Caco-2 (cell line): ENCODE data around the gene EXOSC1. TPM values are rescaled to one million over a fixed set of nuclear protein-coding genes. Genes with fewer than 3 reads are reported as not detected.

Experiments
- BruUV-seq: library from RNA; stranded (reverse); fragments of 400-500 nt; replicated peaks from 2 replicates; lab custom pipeline; 2021; lab: Mats Ljungman, UMichigan
- CTCF ChIA-PET: fragments of 300-600 bp; sonication (Branson Sonifier 250); formaldehyde crosslinking; loops from one replicate; lab custom pipeline; 2022; ENCODE audit warnings: antibody characterized with exemption; lab: Charles Lee
- POLR2A ChIA-PET: fragments of 300-600 bp; sonication (Branson Sonifier 250); formaldehyde crosslinking; loops from one replicate; lab custom pipeline; 2022; ENCODE audit warnings: antibody characterized with exemption; lab: Charles Lee
- DNase-seq, 2 experiments: peaks; one replicate each; pipeline versions ENCODE4 v3.0.0 to v3.0.0-alpha.2; 2020 to 2022
- H3K27me3 ChIP-seq: replicated peaks from 2 replicates; pipeline ENCODE4 v1.6.0; 2011; ENCODE audit warnings: low read length; ENCODE audit not compliant: control insufficient read depth, insufficient read depth
- H3K36me3 ChIP-seq: 2 replicates; pipeline ENCODE4 v1.5.1; 2011; ENCODE audit warnings: low read length; ENCODE audit not compliant: control insufficient read depth, insufficient read depth
- H3K4me1 ChIP-seq: fragments of 250-450 bp; sonication (Bioruptor Pico); 2 replicates; pipeline ENCODE4 v1.5.1; 2020; ENCODE audit warnings: mild to moderate bottlenecking
- H3K4me3 ChIP-seq: 2 replicates; pipeline ENCODE4 v1.5.1; 2011; ENCODE audit warnings: low read depth, mild to moderate bottlenecking, control low read depth, low read length
- H3K9me3 ChIP-seq: fragments of 250-450 bp; sonication (Bioruptor Pico); 2 replicates; pipeline ENCODE4 v1.5.1; 2020; ENCODE audit warnings: mild to moderate bottlenecking, moderate library complexity
- H3K27ac Mint-ChIP-seq: one replicate; pipeline ENCODE4 v1.8.0; 2022; ENCODE audit warnings: mixed read lengths; ENCODE audit not compliant: unreplicated experiment
- H3K27me3 Mint-ChIP-seq: one replicate; pipeline ENCODE4 v1.8.0; 2022; ENCODE audit warnings: mixed read lengths; ENCODE audit not compliant: insufficient read depth, unreplicated experiment
- H3K36me3 Mint-ChIP-seq: one replicate; pipeline ENCODE4 v1.8.0; 2022; ENCODE audit warnings: mild to moderate bottlenecking, mixed read lengths; ENCODE audit not compliant: insufficient read depth, unreplicated experiment
- H3K4me1 Mint-ChIP-seq: one replicate; pipeline ENCODE4 v1.8.0; 2022; ENCODE audit warnings: low read depth, mixed read lengths; ENCODE audit not compliant: unreplicated experiment
- H3K4me3 Mint-ChIP-seq: one replicate; pipeline ENCODE4 v1.8.0; 2022; ENCODE audit warnings: mild to moderate bottlenecking, moderate library complexity, mixed read lengths; ENCODE audit not compliant: unreplicated experiment
- H3K9me3 Mint-ChIP-seq: one replicate; pipeline ENCODE4 v1.8.0; 2022; ENCODE audit warnings: mixed read lengths; ENCODE audit not compliant: unreplicated experiment
- intact Hi-C: fragments of 100-400 bp; cut with micrococcal nuclease; formaldehyde crosslinking; loops from one replicate; pipeline ENCODE4 v1.10.0; 2022; ENCODE audit not compliant: unreplicated experiment
- total RNA-seq: library from RNA; stranded (reverse); gene quantifications from 2 replicates; pipeline ENCODE4 v1.2.3, GENCODE V29; 2022
- TF ChIP-seq, protein P1 (sequence below), 2 experiments: fragments of 200-600 bp in 1 of 2; IDR thresholded peaks; 1 replicate in 1 of 2; 2 replicates in 1 of 2; pipeline versions ENCODE4 v1.5.1 to v1.8.0; 2011 to 2022; ENCODE audit warnings: antibody characterized with exemption in 1 of 2, control low read depth in 1 of 2, inconsistent platforms in 1 of 2, low read depth in 1 of 2, low read length in 1 of 2, mild to moderate bottlenecking in 1 of 2, moderate library complexity in 1 of 2; ENCODE audit not compliant: insufficient read depth in 1 of 2, severe bottlenecking in 1 of 2, unreplicated experiment in 1 of 2

Gene EXOSC1
- total RNA-seq, 1 experiment from 2014 or later: 84.7 TPM

DNA sequence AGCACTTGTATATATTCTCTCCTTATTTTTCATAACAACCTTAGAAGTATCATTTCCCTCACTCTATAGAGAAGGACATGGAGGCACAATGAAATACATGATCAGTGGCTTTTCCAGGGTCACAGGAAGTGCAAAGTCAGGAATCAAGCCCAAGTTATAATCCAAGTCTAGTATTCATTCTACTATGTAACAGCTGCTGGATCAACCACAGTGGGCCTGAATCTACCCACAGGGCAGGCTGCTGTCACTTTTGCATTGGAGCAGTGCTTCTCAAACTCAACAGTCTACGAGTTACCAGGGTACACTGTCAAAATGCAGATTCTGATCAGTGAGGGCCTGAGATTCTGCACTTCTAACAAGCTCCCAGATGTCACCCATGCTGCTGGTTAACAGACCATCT is 18.4 kb upstream of the EXOSC1 start:
- DNase-seq: no peak
- intact Hi-C loops: no loop called here
- Histone ChIP-seq H3K4me1 (peaks cover 5% of the 10 kb centered on the region; the same call in 1 of the 2 replicates), H3K4me3 (no peak overlapping the region), H3K36me3 (peaks cover 13% of the 10 kb centered on the region), H3K9me3 (no peaks in the 10 kb centered on the region), H3K27me3 (no peaks in the 10 kb centered on the region)
- Mint-ChIP-seq H3K4me1 (no peaks in the 10 kb centered on the region), H3K4me3 (no peak overlapping the region), H3K36me3 (peaks cover 85% of the 10 kb centered on the region), H3K27ac (peak overlapping the region; percentile 39), H3K27me3 (no peaks in the 10 kb centered on the region), H3K9me3 (no peaks in the 10 kb centered on the region)
- TF ChIP-seq, protein P1, sequence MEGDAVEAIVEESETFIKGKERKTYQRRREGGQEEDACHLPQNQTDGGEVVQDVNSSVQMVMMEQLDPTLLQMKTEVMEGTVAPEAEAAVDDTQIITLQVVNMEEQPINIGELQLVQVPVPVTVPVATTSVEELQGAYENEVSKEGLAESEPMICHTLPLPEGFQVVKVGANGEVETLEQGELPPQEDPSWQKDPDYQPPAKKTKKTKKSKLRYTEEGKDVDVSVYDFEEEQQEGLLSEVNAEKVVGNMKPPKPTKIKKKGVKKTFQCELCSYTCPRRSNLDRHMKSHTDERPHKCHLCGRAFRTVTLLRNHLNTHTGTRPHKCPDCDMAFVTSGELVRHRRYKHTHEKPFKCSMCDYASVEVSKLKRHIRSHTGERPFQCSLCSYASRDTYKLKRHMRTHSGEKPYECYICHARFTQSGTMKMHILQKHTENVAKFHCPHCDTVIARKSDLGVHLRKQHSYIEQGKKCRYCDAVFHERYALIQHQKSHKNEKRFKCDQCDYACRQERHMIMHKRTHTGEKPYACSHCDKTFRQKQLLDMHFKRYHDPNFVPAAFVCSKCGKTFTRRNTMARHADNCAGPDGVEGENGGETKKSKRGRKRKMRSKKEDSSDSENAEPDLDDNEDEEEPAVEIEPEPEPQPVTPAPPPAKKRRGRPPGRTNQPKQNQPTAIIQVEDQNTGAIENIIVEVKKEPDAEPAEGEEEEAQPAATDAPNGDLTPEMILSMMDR (IDR thresholded peaks at IDR 0.05; ENCODE audit: insufficient read depth in 1 of 2, low read depth in 1 of 2, low read length in 1 of 2, severe bottlenecking in 1 of 2, unreplicated experiment in 1 of 2): no peak
- BruUV-seq: no TSS peak
- CTCF ChIA-PET: interaction anchor here (0.6 to 1.2 kb wide), 10 partner anchors 33 to 218 kb away, joined by 3 to 11 read pairs (median 3); partner anchors contain the start of genes ANKRD2 and UBTD1
- POLR2A ChIA-PET: no interaction called here

DNA sequence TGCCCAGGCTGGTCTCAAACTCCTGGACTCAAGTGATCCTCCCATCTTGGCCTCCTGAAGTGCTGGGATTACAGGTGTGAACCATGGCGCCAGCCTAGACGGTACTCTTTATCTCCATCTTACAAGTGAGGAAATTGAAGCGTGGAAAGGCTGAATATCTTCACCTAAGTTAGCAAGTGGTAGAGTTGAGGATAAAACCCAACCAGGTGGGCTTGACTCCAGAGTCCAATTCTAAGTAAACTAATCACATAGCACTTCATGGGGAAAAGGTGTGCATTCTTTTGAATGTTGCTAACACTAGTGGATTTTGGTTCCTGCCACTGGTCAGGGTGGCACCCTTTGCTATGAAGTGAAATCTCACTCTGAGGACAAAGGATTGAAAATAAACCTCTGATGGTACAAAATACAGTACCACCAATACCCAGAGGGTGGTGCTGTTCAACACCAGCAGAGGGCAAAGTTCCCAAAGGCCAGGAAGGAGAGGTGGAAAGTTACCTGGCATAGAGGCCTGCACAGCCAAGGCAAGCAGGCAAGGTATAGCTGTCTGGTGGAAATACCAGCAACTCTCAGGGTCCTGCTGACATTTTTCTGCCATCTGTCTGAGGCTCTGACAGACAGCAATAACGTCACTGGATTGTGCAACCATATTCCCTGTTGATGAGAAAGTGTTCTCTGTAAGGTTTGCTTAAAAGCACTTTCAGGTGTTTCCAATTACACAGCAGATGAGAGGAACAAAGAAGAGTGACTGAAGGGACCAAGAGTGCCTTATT is 17.7 kb upstream of the EXOSC1 start:
- H3K4me3 ChIP-seq: no peak overlapping the region
- Mint-ChIP-seq H3K9me3 (no peaks in the 10 kb centered on the region), H3K4me1 (no peaks in the 10 kb centered on the region), H3K27ac (peak overlapping the region; percentile 39), H3K36me3 (peaks cover 85% of the 10 kb centered on the region), H3K4me3 (no peak overlapping the region), H3K27me3 (no peaks in the 10 kb centered on the region)
- peak; percentile 78 to 80 for DNase-seq
- TF ChIP-seq, protein P1 (IDR thresholded peaks at IDR 0.05; ENCODE audit: insufficient read depth in 1 of 2, low read depth in 1 of 2, low read length in 1 of 2, severe bottlenecking in 1 of 2, unreplicated experiment in 1 of 2): peak; percentile 89 to 90
- H3K9me3 ChIP-seq: no peaks in the 10 kb centered on the region
- ChIA-PET POLR2A (no interaction called here), CTCF (interaction anchor here (0.6 to 1.2 kb wide), 10 partner anchors 34 to 217 kb away, joined by 3 to 11 read pairs (median 3); partner anchors contain the start of genes ANKRD2 and UBTD1)
- peaks cover 11% of the 10 kb centered on the region for H3K36me3 ChIP-seq
- intact Hi-C loops: loop anchor here (1.0 kb wide), 3 partner anchors 35 to 149 kb away; partner anchors contain the start of genes MMS19 and UBTD1
- BruUV-seq: no TSS peak
- H3K27me3 ChIP-seq: no peaks in the 10 kb centered on the region
- H3K4me1 ChIP-seq: no peaks in the 10 kb centered on the region

DNA sequence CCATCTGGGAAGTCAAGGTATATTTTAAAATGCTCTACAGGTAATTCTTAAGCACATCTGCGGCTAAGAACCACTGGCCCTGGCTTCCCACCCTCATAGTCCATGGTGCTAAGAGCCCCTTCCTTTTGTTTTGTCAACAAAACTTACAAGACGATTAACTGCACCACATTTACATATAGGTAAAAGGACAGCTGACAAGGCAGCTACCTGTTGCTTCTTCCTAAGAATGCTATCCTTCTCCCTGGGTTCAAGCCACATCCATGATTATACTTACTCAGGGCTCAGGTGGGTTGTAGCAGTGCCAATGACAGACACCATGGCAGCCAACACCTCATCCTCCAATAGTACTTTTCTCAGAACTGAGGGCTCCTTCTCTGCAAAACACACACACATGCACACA is 16.5 kb upstream of the EXOSC1 start:
- ChIA-PET CTCF (no interaction called here), POLR2A (no interaction called here)
- BruUV-seq: no TSS peak
- Mint-ChIP-seq H3K27ac (no peak overlapping the region), H3K9me3 (no peaks in the 10 kb centered on the region), H3K36me3 (peaks cover 91% of the 10 kb centered on the region), H3K4me1 (no peaks in the 10 kb centered on the region), H3K27me3 (no peaks in the 10 kb centered on the region), H3K4me3 (no peak overlapping the region)
- Histone ChIP-seq H3K27me3 (no peaks in the 10 kb centered on the region), H3K4me1 (no peaks in the 10 kb centered on the region), H3K4me3 (no peak overlapping the region), H3K9me3 (no peaks in the 10 kb centered on the region), H3K36me3 (peaks cover 11% of the 10 kb centered on the region)
- intact Hi-C loops: no loop called here
- DNase-seq: no peak
- TF ChIP-seq, protein P1 (IDR thresholded peaks at IDR 0.05; ENCODE audit: insufficient read depth in 1 of 2, low read depth in 1 of 2, low read length in 1 of 2, severe bottlenecking in 1 of 2, unreplicated experiment in 1 of 2): no peak
